ENCODE results near the gene MATN4.

MATN4 gene

DNA sequence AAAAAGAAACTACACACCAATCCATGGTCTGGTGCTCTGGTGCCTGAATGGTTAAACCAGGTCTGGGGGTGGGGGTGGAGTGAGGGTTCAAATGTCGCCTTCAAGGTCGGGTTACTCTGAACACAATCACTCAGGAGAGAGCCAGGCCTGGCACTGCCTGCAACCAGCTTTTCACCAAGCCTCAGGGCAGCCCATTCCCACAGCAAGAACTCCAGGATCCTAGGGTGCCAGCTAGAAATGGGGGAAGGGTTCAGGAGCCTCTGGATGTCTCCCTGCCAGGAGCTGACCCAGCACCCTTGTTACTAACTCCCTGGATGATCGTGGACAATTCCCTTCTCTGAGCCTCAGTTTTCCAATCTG is 33.5 kb upstream of the MATN4 start:
- no peak for DNase-seq (ENCODE audit: low read depth, low spot score)

DNA sequence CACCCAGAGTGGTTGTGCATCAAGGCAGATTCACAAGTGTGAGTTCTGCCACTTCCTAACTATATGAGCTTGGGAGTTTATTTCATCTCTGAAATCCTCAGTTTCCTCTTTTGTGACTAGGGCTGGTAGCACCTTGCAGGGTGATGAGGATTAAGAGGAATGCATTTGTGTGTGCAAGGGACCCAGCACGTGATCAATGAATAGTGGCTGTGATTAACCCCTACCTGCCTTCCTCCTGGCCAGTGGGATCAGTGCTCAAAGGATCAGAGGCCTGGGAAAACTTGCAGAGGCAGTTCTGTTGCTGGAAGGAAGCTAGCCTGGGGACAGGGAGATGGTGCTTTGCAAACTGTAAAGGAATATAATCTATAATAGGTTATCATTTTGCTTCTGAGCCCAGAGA is 32.9 kb upstream of the MATN4 start:
- H3K27ac ChIP-seq: peak overlapping the region; percentile 97
- DNase-seq (ENCODE audit: low read depth, low spot score): no peak

More for the DNA sequence above, 33.5 kb upstream of the MATN4 start:
- peak overlapping the region; percentile 97 for H3K27ac ChIP-seq

GRCh38 chr20:45340236-45340847 is 32.2 kb upstream of the MATN4 start:
- H3K27ac ChIP-seq: peak overlapping the region; percentile 97
- DNase-seq (ENCODE audit: low read depth, low spot score): no peak

GRCh38 chr20:45339799-45340198 is 31.7 kb upstream of the MATN4 start:
- H3K27ac ChIP-seq: peak overlapping the region; percentile 97
- DNase-seq (ENCODE audit: low read depth, low spot score): no peak

DNA sequence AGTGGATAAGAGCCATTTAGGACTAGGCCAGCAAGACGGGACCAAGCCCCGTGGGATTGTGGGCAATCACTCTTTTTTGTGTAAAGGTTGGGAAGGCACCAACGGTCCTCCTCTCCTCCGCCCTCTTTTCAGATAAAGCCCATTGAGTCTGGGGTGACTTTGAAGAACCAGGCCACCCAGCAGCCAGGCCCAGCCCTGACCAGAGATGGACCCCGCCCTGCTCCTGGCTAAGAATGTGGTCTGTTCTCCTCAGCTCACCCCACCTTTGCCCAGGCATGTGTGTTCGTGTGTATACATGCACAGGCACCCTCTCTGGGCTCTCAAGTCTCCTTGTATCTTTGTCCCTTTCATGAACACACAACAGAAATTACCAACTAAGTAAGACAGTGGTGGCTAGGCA is 31.0 kb upstream of the MATN4 start:
- DNase-seq (ENCODE audit: low read depth, low spot score): no peak
- H3K27ac ChIP-seq: peak overlapping the region; percentile 97

GRCh38 chr20:45338121-45339030 is 30.3 kb upstream of the MATN4 start:
- DNase-seq (ENCODE audit: low read depth, low spot score): no peak
- H3K27ac ChIP-seq: peak overlapping the region; percentile 97

DNA sequence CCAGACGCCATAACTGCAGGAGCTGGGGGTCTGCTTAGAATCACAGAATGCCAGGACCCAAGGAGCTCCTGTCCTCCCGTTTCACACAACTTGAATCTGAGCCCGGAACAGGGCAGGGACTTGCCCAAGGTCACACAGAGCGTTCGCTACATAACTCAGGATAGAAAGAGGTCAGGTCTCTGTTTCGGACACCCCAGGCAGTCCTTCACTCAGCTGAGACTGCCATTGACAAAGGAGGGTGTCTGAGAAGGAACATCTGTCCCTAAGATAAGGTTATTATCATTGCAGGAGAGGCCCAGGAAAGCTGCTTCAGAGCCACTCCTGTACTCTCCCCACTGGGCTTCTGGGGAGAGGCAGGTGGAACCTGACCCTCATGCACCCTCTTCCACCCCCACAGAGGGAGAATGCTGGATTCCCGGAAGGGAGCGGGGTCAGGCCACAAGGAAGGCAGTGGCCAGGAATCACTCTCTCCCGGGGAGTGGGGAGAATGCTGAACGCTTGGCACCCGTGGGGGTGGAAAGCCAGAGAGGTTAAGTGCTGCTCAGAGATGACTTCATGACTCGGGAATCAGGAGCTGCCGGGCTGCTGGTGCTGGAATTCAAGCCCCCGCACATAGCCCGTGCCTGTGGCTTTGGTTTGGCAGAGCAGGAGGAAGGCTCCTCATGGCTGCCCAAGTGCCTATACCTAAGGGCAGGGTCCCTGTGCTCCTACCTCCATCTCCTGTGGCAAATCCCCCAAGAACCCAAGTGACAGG is 29.4 kb upstream of the MATN4 start:
- H3K27ac ChIP-seq: peak overlapping the region; percentile 97
- DNase-seq (ENCODE audit: low read depth, low spot score): no peak

- peak; percentile 95 for DNase-seq (ENCODE audit: low read depth, low spot score)
- H3K27ac ChIP-seq: peak overlapping the region; percentile 97
These were observed 28.6 kb upstream of the MATN4 start for GRCh38 chr20:45336530-45337366.

DNA sequence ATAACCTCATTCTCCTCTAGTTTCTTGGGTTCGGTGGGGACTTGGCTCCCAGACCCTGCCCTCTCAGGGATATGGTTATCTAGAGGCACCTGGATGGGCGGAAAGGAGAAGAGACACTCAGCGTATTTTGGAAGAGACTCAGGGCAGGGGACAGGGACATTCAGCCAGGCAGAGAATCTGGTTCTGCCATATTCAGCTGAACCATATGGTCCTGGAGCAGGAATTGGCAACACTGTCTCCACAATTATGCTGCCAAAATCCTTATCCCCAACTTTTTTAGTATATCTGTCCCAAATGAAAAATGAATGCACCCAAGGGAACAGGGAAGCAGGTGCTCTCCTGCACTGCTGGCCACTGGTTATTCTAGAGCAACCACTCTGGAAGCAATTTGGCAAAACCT is 22.4 kb upstream of the MATN4 start:
- no peak for DNase-seq (ENCODE audit: low read depth, low spot score)

DNA sequence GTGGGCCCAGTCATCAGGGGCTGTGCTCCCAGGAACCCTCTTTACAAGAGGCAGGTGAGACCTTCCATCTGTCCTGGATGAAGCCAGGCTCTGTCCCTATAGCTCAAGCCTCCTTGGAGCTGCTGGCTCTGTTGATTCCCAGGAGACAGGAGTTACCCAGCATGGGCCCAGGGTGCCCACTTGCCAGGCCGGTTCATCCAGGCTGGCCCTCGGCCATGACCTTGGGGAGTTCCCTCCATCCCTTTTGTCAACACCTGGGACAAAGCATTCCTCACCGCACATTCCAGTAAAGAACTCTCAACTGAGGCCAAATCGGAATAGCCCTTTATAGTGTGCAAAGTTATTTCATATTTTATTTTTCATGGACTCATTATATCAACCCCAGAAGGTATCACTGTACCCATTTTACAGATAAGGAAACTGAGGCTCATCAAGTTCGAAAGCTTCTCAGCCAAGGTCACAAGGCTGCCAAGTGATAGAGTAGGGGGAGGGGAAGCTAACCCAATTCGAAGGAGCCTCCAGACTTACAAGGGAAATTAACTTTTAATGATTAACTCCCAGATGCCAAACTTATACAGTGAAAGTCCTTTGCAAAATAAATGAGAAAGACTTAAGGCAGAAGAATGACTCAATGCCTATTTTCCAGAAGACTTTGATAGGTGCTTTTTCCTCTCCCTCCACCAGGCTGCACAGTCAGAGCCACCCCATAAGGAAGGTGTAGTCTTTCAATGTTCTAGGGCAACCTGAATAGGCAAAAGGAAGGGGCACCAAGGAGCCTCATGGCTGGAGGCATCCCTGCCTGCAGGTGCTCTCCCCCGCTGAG is 21.6 kb upstream of the MATN4 start:
- H3K27ac ChIP-seq: peak overlapping the region; percentile 3
- DNase-seq (ENCODE audit: low read depth, low spot score): no peak

More for the DNA sequence above, 22.4 kb upstream of the MATN4 start:
- peak overlapping the region; percentile 9 for H3K27ac ChIP-seq

DNA sequence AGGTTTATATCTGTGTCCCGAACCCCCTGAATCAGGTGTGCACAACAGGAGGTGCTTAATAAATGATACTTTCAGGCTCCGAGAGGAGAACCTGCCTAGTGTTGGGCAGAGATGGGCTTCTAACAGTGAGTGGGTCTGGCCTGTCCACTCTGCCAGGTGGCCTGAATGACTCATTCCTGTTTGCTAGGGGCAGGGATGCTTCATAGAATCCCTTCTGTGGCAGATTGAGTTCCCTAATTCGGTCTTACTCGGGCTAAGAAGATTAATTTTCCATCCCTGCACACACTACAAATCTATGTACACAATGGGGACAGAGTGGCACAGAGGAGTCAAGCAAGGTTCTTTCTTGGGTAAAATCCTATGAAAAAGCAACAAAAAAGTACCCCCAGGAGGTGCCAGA is 20.4 kb upstream of the MATN4 start:
- no peak for DNase-seq (ENCODE audit: low read depth, low spot score)
- H3K27ac ChIP-seq: no peak overlapping the region

DNA sequence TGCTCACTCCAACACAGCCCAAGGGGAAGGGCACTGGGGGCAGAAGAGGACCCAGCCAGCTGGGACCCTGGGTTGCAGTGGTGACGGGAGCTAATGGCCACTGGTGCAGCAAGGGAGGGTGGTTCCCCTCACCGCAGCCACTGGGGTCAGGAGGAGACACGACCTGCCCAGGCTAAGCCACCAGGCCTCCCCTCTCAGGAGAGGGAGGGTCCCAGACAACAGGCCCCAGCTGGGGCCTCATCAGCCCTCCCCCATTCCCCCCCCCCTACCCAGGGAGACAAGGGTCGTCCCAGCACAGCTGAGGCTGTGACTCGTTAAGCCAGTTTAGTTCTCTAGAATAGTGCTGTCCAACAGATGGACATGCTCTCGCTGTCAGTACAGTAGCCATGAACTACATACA is 17.3 kb upstream of the MATN4 start:
- DNase-seq (ENCODE audit: low read depth, low spot score): no peak

DNA sequence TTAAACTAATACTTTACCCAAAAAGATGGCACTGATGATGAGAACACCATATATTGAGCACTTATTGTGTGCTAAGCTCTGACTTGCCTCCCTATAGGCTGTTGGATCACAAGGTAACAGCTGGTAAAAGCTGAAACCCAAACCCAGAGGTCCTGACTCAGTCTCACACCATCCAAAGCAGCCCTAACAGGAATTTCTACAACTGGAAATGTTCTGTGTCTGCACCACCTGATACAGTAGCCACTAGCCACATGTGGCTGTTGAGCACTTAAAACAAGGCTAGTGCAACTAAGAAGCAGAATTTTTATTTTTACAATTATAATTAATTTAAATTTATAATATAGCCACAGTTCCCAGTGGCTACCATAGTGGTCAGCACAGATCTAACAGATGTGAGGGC is 15.6 kb upstream of the MATN4 start:
- no peak for DNase-seq (ENCODE audit: low read depth, low spot score)
- peak overlapping the region; percentile 47 for H3K27ac ChIP-seq

More for the DNA sequence above, 17.3 kb upstream of the MATN4 start:
- peak overlapping the region; percentile 47 for H3K27ac ChIP-seq

GRCh38 chr20:45322952-45323383 is 14.9 kb upstream of the MATN4 start:
- H3K27ac ChIP-seq: peak overlapping the region; percentile 47
- no peak for DNase-seq (ENCODE audit: low read depth, low spot score)

DNA sequence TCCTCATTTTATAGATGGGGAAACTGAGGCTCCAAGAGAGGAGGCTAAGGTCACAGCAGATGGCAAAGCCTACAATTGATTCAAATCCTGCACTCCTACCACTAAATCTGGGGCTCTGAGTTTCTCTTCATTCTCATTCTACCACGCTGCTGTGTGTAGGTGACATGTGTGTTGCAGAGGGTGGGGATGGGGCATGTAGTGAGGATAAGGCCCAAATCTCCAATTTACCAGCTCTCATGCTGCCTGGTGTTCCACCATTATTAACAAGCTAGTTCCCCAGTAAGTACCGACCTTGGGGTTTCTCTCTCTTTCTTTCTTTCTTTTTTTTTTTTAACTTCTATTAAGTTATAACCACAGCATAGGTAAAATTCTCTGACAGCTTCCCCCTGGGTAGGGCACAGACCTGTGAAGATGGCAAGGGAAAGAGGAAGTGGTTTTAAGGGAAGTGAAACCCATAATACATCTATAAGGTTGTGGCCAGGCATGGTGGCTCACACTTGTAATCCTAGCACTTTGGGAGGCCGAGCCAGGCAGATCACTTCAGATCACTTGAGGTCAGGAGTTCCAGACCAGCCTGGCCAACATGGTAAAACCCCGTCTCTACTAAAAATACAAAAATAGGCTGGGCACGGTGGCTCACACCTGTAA is 13.0 kb upstream of the MATN4 start:
- DNase-seq (ENCODE audit: low read depth, low spot score): no peak
- H3K27ac ChIP-seq: no peak overlapping the region

DNA sequence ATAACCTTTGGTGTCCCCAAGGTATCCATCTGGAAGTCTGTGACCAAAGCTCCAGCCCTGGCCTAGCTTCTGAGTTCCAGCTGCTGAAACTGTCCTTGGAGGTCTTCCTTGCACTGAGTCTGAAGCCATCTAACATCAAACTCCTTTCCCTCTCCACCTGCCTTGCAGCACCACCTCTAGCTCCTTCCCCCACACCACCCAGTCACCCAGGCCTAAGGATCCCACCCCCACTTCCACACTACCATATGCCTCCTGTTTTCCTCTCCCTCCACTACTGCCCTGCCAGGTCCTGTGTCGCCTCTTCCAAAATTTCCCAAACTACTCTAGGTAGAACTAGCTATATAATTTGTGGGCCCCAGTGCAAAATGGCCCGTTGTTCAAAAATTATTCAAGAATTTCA is 10.8 kb upstream of the MATN4 start:
- no peak overlapping the region for H3K27ac ChIP-seq
- no peak for DNase-seq (ENCODE audit: low read depth, low spot score)

GRCh38 chr20:45318386-45318939 is 10.4 kb upstream of the MATN4 start:
- DNase-seq (ENCODE audit: low read depth, low spot score): no peak
- no peak overlapping the region for H3K27ac ChIP-seq

GRCh38 chr20:45317826-45318225 is 9.7 kb upstream of the MATN4 start:
- H3K27ac ChIP-seq: no peak overlapping the region
- no peak for DNase-seq (ENCODE audit: low read depth, low spot score)

All from epithelial cell of prostate (primary cell).